Endothelial cell (in vitro differentiated cells): Measurements from ENCODE around the gene PASK. TPM values are rescaled to one million over a fixed set of nuclear protein-coding genes. Genes with fewer than 3 reads are reported as not detected.

Source experiments
- DNase-seq: peaks from one replicate; pipeline ENCODE4 v3.0.0; 2021; ENCODE audit warnings: low spot score
- H3K27ac Mint-ChIP-seq: one replicate; pipeline ENCODE4 v1.8.0; 2021; ENCODE audit warnings: mixed read lengths, inconsistent platforms; ENCODE audit not compliant: unreplicated experiment
- H3K27me3 Mint-ChIP-seq: one replicate; pipeline ENCODE4 v1.8.0; 2021; ENCODE audit warnings: mild to moderate bottlenecking, moderate library complexity, mixed read lengths, inconsistent platforms; ENCODE audit not compliant: unreplicated experiment
- H3K36me3 Mint-ChIP-seq: one replicate; pipeline ENCODE4 v1.8.0; 2021; ENCODE audit warnings: mild to moderate bottlenecking, low read depth, mixed read lengths, inconsistent platforms; ENCODE audit not compliant: unreplicated experiment
- H3K4me1 Mint-ChIP-seq: one replicate; pipeline ENCODE4 v1.8.0; 2021; ENCODE audit warnings: mild to moderate bottlenecking, mixed read lengths, inconsistent platforms; ENCODE audit not compliant: unreplicated experiment
- H3K4me3 Mint-ChIP-seq: one replicate; pipeline ENCODE4 v1.8.0; 2021; ENCODE audit warnings: mild to moderate bottlenecking, mixed read lengths, inconsistent platforms; ENCODE audit not compliant: unreplicated experiment
- H3K9me3 Mint-ChIP-seq: one replicate; pipeline ENCODE4 v1.8.0; 2021; ENCODE audit warnings: mixed read lengths, inconsistent platforms; ENCODE audit not compliant: unreplicated experiment
- CTCF ChIP-seq: fragments of 200-600 bp; sonication (generic); IDR thresholded peaks from one replicate; pipeline ENCODE4 v1.5.0; 2021; ENCODE audit warnings: antibody characterized with exemption; ENCODE audit not compliant: unreplicated experiment
- total RNA-seq: library from RNA; stranded (reverse); fragmentation: NEBNext Ultra II Directional; extraction: Animal tissue kit (Norgen Biotek cat#: 25700); gene quantifications from one replicate; pipeline ENCODE4 v1.2.1, GENCODE V29; 2021; ENCODE audit not compliant: unreplicated experiment

The PASK gene
- total RNA-seq, 1 donor from 2014 or later: 39.7 TPM

DNA sequence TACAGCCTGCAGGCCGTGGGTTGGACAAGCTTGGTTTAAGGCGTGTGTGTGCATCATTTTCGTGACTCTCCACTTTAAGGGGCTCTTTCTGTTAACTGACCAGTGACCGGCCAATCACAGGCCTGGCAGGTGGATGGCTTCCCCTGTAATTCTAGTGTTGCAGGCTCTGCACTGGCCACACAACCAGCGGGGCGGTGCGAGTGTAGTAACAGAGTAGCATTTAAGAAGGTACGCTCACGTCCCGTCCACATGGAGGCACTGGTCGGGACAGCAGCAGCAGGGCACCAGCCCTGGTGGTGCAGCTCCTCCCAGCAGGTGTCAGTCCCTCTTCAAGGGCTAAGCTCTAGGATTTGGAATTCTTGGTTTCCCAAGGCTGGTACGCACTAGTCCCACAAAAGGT, 31.2 kb upstream of the PASK start:
- Mint-ChIP-seq H3K27me3 (no peaks in the 10 kb centered on the region), H3K9me3 (no peaks in the 10 kb centered on the region), H3K4me1 (no peaks in the 10 kb centered on the region), H3K4me3 (no peak overlapping the region), H3K27ac (no peak overlapping the region), H3K36me3 (peaks cover 20% of the 10 kb centered on the region)
- no peak for TF ChIP-seq CTCF
- no peak for DNase-seq

- peak overlapping the region; percentile 25 for H3K4me3 Mint-ChIP-seq
- no peak overlapping the region for H3K27ac Mint-ChIP-seq
- no peak for TF ChIP-seq CTCF
- DNase-seq: no peak
- H3K4me1 Mint-ChIP-seq: no peaks in the 10 kb centered on the region
- no peaks in the 10 kb centered on the region for H3K27me3 Mint-ChIP-seq
- H3K9me3 Mint-ChIP-seq: no peaks in the 10 kb centered on the region
- peaks cover 25% of the 10 kb centered on the region for H3K36me3 Mint-ChIP-seq
Observed at GRCh38 chr2:241179899-241180298, 30.6 kb upstream of the PASK start.

DNA sequence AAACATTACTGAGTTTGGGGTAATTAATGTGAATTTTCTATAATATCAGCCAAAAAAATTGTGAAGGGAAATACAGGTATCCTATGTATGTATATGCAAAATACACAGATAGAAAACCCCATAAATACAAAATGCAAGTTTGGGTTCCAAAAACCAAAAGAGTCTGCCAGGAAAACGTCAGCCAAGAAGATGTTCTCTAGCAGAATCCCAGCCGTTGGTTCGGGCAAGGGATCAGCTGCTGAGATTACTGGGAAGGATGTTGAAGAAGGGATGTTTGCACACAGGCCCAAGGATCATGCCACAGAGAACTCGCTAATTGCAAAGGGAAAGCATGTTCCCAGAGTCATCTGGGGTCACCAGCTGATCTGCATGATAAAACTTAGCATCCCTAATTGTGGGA, 29.7 kb upstream of the PASK start:
- Mint-ChIP-seq H3K27me3 (no peaks in the 10 kb centered on the region), H3K4me1 (no peaks in the 10 kb centered on the region), H3K36me3 (peaks cover 26% of the 10 kb centered on the region), H3K4me3 (no peak overlapping the region), H3K27ac (no peak overlapping the region), H3K9me3 (no peaks in the 10 kb centered on the region)
- TF ChIP-seq CTCF: no peak
- no peak for DNase-seq

GRCh38 chr2:241177526-241178334, 28.5 kb upstream of the PASK start:
- Mint-ChIP-seq H3K27ac (no peak overlapping the region), H3K9me3 (no peaks in the 10 kb centered on the region), H3K4me1 (no peaks in the 10 kb centered on the region), H3K4me3 (peak overlapping the region; percentile 37), H3K27me3 (no peaks in the 10 kb centered on the region), H3K36me3 (peaks cover 26% of the 10 kb centered on the region)
- no peak for TF ChIP-seq CTCF
- no peak for DNase-seq

DNA sequence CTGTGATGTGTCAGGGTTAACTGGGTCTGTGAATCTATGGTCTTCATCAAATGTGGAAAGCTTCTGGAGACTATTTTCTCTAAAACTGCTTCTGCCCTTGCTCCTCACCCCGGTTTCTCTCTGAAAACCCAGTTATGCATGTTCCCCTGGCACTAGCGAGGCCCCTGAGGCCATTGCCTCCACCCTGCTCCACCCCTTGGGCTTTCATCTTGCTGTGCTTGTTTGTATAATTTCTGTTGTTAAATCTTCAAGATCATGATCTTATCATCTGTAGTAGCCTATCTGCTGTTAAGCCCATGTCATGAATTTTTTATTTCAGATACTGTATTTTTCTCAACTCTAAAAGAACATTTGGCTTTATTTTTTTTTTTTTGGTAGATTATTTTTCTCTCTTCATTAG, 24.3 kb upstream of the PASK start:
- no peak overlapping the region for H3K4me3 Mint-ChIP-seq
- peaks cover 41% of the 10 kb centered on the region for H3K36me3 Mint-ChIP-seq
- no peak overlapping the region for H3K27ac Mint-ChIP-seq
- H3K9me3 Mint-ChIP-seq: peaks cover 5% of the 10 kb centered on the region
- no peak for DNase-seq
- no peaks in the 10 kb centered on the region for H3K4me1 Mint-ChIP-seq
- no peaks in the 10 kb centered on the region for H3K27me3 Mint-ChIP-seq
- no peak for TF ChIP-seq CTCF
